ENCODE results near the gene ARHGAP29.
"Not testable (repeated sequence)": the region's sequence is repeated elsewhere in the genome, so short reads cannot be mapped to it uniquely, and the experiment has no call there.

Gene ARHGAP29

GRCh38 chr1:94149166-94149565 lies 88.2 kb downstream of the ARHGAP29 start:
- not testable (repeated sequence) for H3K36me3 ChIP-seq (ENCODE audit: insufficient read depth, low read length); H3K4me1 ChIP-seq (ENCODE audit: insufficient read depth, low read length); H3K9me3 ChIP-seq (ENCODE audit: control insufficient read depth, insufficient read depth, low read length); H3K9ac ChIP-seq (ENCODE audit: low read depth, low read length)

GRCh38 chr1:94146273-94146672 lies 91.1 kb downstream of the ARHGAP29 start:
- Histone ChIP-seq H3K36me3 (ENCODE audit: insufficient read depth, low read length) (no peaks in the 10 kb centered on the region), H3K9ac (ENCODE audit: low read depth, low read length) (no peak overlapping the region), H3K4me1 (ENCODE audit: insufficient read depth, low read length) (0 out of 2 replicates have a peak, but pooled peaks cover 11% of the 10 kb centered on the region), H3K9me3 (ENCODE audit: control insufficient read depth, insufficient read depth, low read length) (no peaks in the 10 kb centered on the region)

GRCh38 chr1:94144836-94145235 lies 92.5 kb downstream of the ARHGAP29 start:
- no peaks in the 10 kb centered on the region for H3K9me3 ChIP-seq (ENCODE audit: control insufficient read depth, insufficient read depth, low read length)
- no peak overlapping the region for H3K9ac ChIP-seq (ENCODE audit: low read depth, low read length)
- H3K36me3 ChIP-seq (ENCODE audit: insufficient read depth, low read length) = no peaks in the 10 kb centered on the region
- H3K4me1 ChIP-seq (ENCODE audit: insufficient read depth, low read length) = 0 out of 2 replicates have a peak, but pooled peaks cover 11% of the 10 kb centered on the region

- H3K9me3 ChIP-seq (ENCODE audit: control insufficient read depth, insufficient read depth, low read length) = no peaks in the 10 kb centered on the region
- H3K9ac ChIP-seq (ENCODE audit: low read depth, low read length) = no peak overlapping the region
- 0 out of 2 replicates have a peak, but pooled peaks cover 11% of the 10 kb centered on the region for H3K4me1 ChIP-seq (ENCODE audit: insufficient read depth, low read length)
- H3K36me3 ChIP-seq (ENCODE audit: insufficient read depth, low read length) = no peaks in the 10 kb centered on the region
Measured at GRCh38 chr1:94143809-94144176, 93.6 kb downstream of the ARHGAP29 start.

DNA sequence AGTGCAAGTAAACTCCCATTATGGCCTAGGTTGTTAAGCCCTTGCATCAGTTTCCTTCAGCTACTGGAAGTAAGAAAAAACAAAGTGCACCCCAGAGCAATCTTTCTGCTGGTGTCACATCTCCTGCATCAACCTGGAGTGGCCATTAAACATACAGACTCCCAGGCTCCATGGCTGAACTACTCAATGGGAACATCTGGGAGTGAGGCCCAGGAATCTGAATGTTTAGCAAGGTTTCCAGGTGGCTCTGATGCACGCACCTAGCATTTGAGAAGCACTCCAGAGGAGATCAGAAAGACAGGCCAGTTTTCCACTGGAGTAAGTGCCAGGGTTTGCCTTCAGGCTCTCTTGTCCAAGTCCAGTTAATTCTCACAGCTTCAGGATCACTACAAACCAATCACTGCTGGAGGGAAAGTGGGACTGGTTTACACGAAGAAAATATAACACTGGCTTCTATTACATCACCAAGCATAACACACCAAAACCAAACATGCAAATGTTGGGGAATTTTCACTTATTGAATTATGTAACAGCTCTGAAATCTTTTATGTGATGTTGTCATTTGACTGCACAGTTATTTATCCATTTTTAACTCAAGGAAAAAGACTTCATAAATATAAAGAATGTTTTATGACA lies 94.1 kb downstream of the ARHGAP29 start:
- Histone ChIP-seq H3K4me1 (ENCODE audit: insufficient read depth, low read length) (0 out of 2 replicates have a peak, but pooled peaks cover 11% of the 10 kb centered on the region), H3K9me3 (ENCODE audit: control insufficient read depth, insufficient read depth, low read length) (no peaks in the 10 kb centered on the region), H3K36me3 (ENCODE audit: insufficient read depth, low read length) (no peaks in the 10 kb centered on the region), H3K9ac (ENCODE audit: low read depth, low read length) (no peak overlapping the region)

GRCh38 chr1:94142583-94142982 lies 94.8 kb downstream of the ARHGAP29 start:
- Histone ChIP-seq H3K9me3 (ENCODE audit: control insufficient read depth, insufficient read depth, low read length) (no peaks in the 10 kb centered on the region), H3K36me3 (ENCODE audit: insufficient read depth, low read length) (no peaks in the 10 kb centered on the region), H3K4me1 (ENCODE audit: insufficient read depth, low read length) (0 out of 2 replicates have a peak, but pooled peaks cover 11% of the 10 kb centered on the region), H3K9ac (ENCODE audit: low read depth, low read length) (no peak overlapping the region)

- Histone ChIP-seq H3K36me3 (ENCODE audit: insufficient read depth, low read length) (no peaks in the 10 kb centered on the region), H3K9me3 (ENCODE audit: control insufficient read depth, insufficient read depth, low read length) (no peaks in the 10 kb centered on the region), H3K9ac (ENCODE audit: low read depth, low read length) (no peak overlapping the region), H3K4me1 (ENCODE audit: insufficient read depth, low read length) (0 out of 2 replicates have a peak, but pooled peaks cover 11% of the 10 kb centered on the region)
Measured at GRCh38 chr1:94142022-94142421, 95.4 kb downstream of the ARHGAP29 start.

DNA sequence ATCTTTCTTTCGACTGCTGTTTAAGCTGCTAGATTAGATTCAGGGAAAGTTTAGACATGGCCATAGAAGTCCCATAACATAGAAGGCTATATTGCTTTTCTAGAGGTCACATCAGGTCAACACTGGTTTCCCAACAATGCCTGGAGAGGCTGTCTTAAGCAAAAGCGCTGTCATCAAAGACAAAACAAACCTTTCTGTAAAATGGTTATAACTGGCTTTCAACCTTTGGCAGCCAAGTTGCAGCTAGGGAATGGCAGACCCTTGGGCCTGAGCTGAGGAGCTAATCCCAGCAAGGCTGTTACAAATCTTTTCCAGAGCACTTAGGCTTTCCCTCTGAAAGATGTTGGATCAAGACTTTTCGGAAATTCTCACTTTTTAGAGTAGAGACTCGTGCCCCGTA lies 105.3 kb downstream of the ARHGAP29 start:
- Histone ChIP-seq H3K36me3 (ENCODE audit: insufficient read depth, low read length) (no peaks in the 10 kb centered on the region), H3K4me1 (ENCODE audit: insufficient read depth, low read length) (no peaks in the 10 kb centered on the region), H3K9ac (ENCODE audit: low read depth, low read length) (no peak overlapping the region), H3K9me3 (ENCODE audit: control insufficient read depth, insufficient read depth, low read length) (peaks cover 4% of the 10 kb centered on the region; the same call in 1 of the 2 replicates)

DNA sequence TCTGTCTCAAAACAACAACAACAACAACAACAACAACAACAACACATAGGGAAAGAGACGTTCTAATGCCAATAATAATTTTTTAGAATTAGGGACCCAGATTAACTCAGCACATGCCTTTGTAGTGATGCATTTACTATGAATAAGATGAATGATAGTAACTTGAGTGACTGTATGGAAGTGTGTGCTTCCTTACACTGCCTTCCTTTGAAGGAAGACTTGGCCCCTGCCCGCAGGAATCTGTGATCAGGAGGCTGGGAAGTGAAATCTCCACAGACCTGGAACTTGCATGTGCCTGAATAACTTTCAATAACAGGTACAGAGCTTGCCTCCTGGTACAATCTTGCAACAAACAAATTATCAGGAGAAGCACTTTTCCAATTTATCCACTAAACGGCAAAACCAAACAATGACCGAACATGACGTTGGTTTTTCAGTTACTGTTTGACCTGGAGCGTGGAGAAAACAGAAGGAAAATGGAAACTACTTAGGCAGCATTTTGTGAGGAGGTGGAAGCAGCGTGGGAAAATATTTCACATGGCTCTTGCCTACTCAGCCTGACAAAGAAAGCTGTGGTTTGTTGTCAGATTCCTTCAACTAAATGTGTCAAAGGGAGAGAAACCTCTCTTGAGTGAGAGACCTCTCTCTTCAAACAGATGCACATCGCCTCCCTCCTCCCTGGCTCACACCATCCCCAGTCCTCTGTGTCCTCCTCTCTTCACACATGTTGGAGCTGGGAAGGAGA lies 106.4 kb downstream of the ARHGAP29 start:
- H3K4me1 ChIP-seq (ENCODE audit: insufficient read depth, low read length) = peaks cover 5% of the 10 kb centered on the region
- no peak overlapping the region for H3K9ac ChIP-seq (ENCODE audit: low read depth, low read length)
- no peaks in the 10 kb centered on the region for H3K36me3 ChIP-seq (ENCODE audit: insufficient read depth, low read length)
- peaks cover 4% of the 10 kb centered on the region; the same call in 1 of the 2 replicates for H3K9me3 ChIP-seq (ENCODE audit: control insufficient read depth, insufficient read depth, low read length)

GRCh38 chr1:94126651-94127050 lies 110.7 kb downstream of the ARHGAP29 start:
- Histone ChIP-seq H3K9me3 (ENCODE audit: control insufficient read depth, insufficient read depth, low read length) (no peaks in the 10 kb centered on the region), H3K36me3 (ENCODE audit: insufficient read depth, low read length) (no peaks in the 10 kb centered on the region), H3K9ac (ENCODE audit: low read depth, low read length) (no peak overlapping the region), H3K4me1 (ENCODE audit: insufficient read depth, low read length) (peaks cover 11% of the 10 kb centered on the region)

DNA sequence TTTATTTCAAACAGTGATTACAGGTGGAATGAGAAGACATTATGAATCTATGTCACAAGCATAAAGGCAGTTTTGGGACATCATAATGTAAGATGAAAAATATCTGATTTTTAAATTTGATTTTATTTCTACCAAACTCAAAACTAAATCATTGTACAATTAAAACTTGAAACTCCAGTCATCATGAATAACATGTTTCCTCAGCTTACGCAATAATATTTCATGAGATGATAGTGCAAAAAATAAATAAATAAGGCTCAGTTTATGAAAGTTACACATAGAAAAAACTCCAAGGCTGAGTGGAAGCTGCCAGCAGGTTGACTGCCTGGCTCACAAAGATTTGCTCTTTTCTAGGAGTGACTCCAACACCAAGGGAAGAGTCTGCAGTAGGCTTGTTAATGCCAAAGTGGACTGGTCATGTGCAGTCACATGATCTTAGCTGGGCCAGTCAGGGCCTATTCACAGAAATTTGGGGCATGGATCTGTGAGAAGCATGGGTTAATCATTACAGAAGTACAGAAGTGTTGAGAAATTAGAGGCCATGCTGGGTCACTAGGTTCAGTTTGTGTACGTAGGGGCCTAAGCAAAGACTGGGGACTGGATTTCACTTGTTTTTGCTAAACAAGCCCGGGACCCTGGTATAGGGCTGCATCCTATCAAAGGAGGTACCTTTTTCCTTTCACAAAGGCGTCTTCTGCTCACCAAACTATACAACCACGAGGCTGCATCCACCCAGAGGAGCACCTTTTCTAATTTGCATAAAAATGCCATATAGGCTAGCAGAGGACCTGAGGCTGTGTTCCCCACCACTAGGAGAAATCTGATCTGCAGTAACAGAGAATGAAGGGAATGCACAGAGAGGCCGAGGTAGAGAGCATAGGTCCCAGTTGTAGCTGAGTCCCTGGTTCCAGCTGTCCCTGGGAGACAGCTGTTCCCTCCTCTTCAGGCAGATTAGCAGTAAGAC lies 111.6 kb downstream of the ARHGAP29 start:
- Histone ChIP-seq H3K9me3 (ENCODE audit: control insufficient read depth, insufficient read depth, low read length) (no peaks in the 10 kb centered on the region), H3K9ac (ENCODE audit: low read depth, low read length) (no peak overlapping the region), H3K36me3 (ENCODE audit: insufficient read depth, low read length) (no peaks in the 10 kb centered on the region), H3K4me1 (ENCODE audit: insufficient read depth, low read length) (peaks cover 14% of the 10 kb centered on the region)

DNA sequence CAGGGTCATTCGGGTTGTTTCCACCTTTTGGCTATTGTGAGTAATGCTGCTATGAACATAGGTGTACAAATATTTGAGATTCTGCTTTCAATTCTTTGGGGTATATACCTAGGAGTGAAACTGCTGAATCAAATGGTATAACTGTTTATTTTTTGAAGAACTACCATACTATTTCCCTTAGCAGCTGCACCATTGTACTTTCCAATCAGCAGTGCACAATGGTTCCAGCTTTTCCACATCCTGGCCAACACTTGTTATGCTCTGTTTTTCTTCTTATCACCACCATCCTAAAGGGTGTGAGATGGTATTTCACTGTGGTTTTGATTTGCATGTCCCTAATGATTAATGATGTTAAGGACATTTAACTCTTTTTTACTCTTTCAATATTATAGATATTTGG lies 112.8 kb downstream of the ARHGAP29 start:
- H3K4me1 ChIP-seq (ENCODE audit: insufficient read depth, low read length) = peaks cover 25% of the 10 kb centered on the region
- H3K9me3 ChIP-seq (ENCODE audit: control insufficient read depth, insufficient read depth, low read length) = no peaks in the 10 kb centered on the region
- no peak overlapping the region for H3K9ac ChIP-seq (ENCODE audit: low read depth, low read length)
- H3K36me3 ChIP-seq (ENCODE audit: insufficient read depth, low read length) = no peaks in the 10 kb centered on the region

GRCh38 chr1:94122201-94122970 lies 115.0 kb downstream of the ARHGAP29 start:
- Histone ChIP-seq H3K36me3 (ENCODE audit: insufficient read depth, low read length) (no peaks in the 10 kb centered on the region), H3K4me1 (ENCODE audit: insufficient read depth, low read length) (peaks cover 41% of the 10 kb centered on the region), H3K9me3 (ENCODE audit: control insufficient read depth, insufficient read depth, low read length) (no peaks in the 10 kb centered on the region), H3K9ac (ENCODE audit: low read depth, low read length) (no peak overlapping the region)
